Fibroblast of mammary gland (primary cell): ENCODE data around the gene MYO6.

ENCODE experiments used
- DNase-seq: peaks from one replicate; pipeline ENCODE4 v3.0.0-alpha.2; 2010; ENCODE audit warnings: low read depth
- H3K4me3 ChIP-seq: 2 replicates; pipeline ENCODE4 v1.5.1; 2011; ENCODE audit warnings: low read depth, mild to moderate bottlenecking, low read length, moderate library complexity; ENCODE audit not compliant: control insufficient read depth
- CTCF ChIP-seq: conservative IDR thresholded peaks from 2 replicates; pipeline ENCODE4 v1.5.1; 2011; ENCODE audit warnings: low read depth, low read length, inconsistent platforms; ENCODE audit not compliant: control insufficient read depth, insufficient read depth

Gene MYO6

DNA sequence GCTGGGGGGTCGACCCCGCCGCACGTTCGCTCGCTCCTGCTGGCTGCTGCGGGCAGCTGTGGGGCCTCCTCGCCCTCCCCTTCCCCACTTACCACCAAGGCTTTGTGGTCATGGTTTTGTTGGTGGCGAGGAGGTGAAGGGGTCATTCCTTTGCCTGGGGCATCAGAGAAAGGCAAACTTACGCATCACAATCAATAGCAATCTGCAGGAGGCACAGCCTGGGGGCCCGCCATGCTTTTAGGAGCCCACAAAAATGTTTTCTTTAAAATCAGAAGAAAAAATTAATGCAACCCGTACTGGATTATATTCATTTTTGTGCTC, 186.4 kb downstream of the MYO6 start:
- no peak for DNase-seq
- peak overlapping the region; percentile 44 for H3K4me3 ChIP-seq
- TF ChIP-seq CTCF: no peak

GRCh38 chr6:75936682-75937081, 187.6 kb downstream of the MYO6 start:
- no peak for DNase-seq
- TF ChIP-seq CTCF: no peak
- no peak overlapping the region for H3K4me3 ChIP-seq

DNA sequence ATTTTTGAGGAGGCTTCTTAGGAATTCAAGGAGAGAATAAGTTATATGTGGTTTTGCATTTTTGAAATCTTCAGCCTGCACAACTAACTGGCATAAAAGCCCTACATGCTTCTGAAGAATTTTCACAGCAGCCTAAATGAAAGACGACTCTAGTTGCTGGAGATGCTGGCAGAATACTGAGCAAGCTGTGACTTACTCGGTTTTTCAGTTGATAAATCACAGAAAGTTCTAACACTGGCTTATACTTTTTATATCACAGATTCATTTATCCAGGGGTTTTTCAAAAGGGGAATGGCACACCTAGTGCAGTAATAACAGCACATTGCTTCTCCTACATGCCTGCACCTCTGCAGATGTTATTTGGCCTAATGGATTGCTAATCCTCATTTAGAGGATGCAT, 188.8 kb downstream of the MYO6 start:
- H3K4me3 ChIP-seq: no peak overlapping the region
- no peak for DNase-seq
- no peak for TF ChIP-seq CTCF

- DNase-seq: no peak
- no peak for TF ChIP-seq CTCF
- H3K4me3 ChIP-seq: no peak overlapping the region
Observed at GRCh38 chr6:75940564-75940963, 191.5 kb downstream of the MYO6 start.

GRCh38 chr6:75941509-75941908, 192.5 kb downstream of the MYO6 start:
- DNase-seq: no peak
- H3K4me3 ChIP-seq: no peak overlapping the region
- TF ChIP-seq CTCF: no peak

DNA sequence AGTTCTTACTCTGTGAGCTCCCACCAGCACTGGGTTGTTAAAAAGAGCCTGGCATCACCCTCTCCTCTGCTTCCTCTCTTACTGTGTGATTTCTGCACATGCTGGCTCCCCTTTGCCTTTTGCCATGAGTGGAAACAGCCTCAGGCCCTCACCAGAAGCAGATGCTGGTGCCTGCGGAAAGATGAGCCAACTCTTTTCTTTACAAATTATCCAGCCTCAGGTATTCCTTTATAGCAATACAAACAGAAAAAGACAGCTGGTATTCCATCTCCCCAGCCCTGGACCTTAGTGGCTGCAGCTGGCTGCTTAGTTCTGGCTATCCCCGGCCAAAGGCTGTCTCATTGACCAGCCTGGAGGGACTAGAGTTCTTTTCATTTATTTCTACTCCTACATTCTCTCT, 194.3 kb downstream of the MYO6 start:
- TF ChIP-seq CTCF: no peak
- DNase-seq: no peak
- no peak overlapping the region for H3K4me3 ChIP-seq

DNA sequence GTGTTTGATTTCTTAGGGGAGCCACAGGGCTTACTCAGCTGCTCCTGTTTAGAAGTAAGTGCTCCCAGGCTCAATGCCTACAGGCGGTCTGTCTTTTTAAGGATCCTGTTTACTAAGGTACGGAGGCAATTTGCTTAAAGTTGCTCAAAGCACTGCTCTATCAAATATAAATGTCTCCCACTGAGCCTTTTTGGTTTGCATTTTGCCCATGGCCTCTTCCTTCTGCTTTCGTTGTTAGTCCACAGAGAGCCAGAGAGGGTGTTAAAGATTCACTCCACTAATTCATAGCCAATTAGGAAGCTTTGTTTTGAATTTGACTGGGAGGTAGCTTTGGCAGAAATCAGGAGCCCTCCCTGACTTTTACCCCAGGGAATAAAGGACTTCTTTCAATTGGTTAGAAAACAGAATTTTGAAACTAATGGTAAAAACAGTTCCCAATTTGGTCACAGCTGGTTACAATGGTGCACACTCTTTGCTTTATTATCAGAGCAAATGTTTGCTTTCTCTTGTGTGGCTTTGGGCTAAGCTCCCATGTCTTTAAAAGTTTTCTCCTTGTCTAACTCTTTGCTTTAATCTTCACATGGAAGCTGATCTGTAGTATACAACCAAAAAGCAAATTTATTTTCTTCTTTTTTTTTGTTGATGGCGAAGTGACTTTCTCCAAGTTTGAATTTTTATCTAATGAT, 197.2 kb downstream of the MYO6 start:
- no peak for TF ChIP-seq CTCF
- no peak overlapping the region for H3K4me3 ChIP-seq
- no peak for DNase-seq
